HepG2 (cell line): ENCODE results near the gene PIM1. TPM values are rescaled to one million over a fixed set of nuclear protein-coding genes. Genes with fewer than 3 reads are reported as not detected.

Experiments used
- ATAC-seq: fragments of 200-7000 bp; cut with Tn5 transposase; 3 replicates; pipeline ENCODE4 v1.9.1; 2020; ENCODE audit warnings: mild to moderate bottlenecking, moderate library complexity
- Bru-seq: library from RNA; stranded (reverse); fragments of 400-500 nt; gene quantifications from one replicate; lab custom pipeline; 2021; lab: Mats Ljungman, UMichigan
- BruChase-seq, 2 experiments: library from RNA; stranded (reverse); fragments of 400-500 nt; gene quantifications; one replicate each; lab custom pipeline; 2021; lab: Mats Ljungman, UMichigan
- BruUV-seq: library from RNA; stranded (reverse); fragments of 400-500 nt; replicated peaks from 2 replicates; lab custom pipeline; 2021; lab: Mats Ljungman, UMichigan
- CTCF ChIA-PET: fragments of 300-600 bp; formaldehyde crosslinking; extraction: SDS; loops from one replicate; lab custom pipeline; 2021; ENCODE audit warnings: low total read pairs, inconsistent platforms, low intra/inter-chr PET ratio; lab: Yijun Ruan, JAX
- POLR2A ChIA-PET: fragments of 350-600 bp; sonication (Branson Sonifier 250); formaldehyde crosslinking; loops from one replicate; lab custom pipeline; 2020; ENCODE audit warnings: antibody characterized with exemption, inconsistent platforms; lab: Yijun Ruan, JAX
- DNase-seq: peaks from one replicate; pipeline ENCODE4 v3.0.0-alpha.2; 2015; ENCODE audit warnings: low spot score
- FAIRE-seq: peaks from 3 replicates; lab custom pipeline; 2011; peaks lifted over from hg19 to GRCh38; lab: Jason Lieb, UNC
- H2AFZ ChIP-seq: one replicate; pipeline ENCODE4 v1.6.1; 2011; ENCODE audit warnings: low read length, inconsistent platforms
- H3K27ac ChIP-seq: fragments of 300-600 bp; 3 replicates; pipeline ENCODE4 v1.8.0; 2011; ENCODE audit warnings: mixed run types, mild to moderate bottlenecking, mixed read lengths, low read length, inconsistent platforms; ENCODE audit not compliant: insufficient read depth; ENCODE audit errors: extremely low read length
- H3K27me3 ChIP-seq, 2 experiments: fragments of 200-600 bp in 1 of 2; 2 replicates in 1 of 2; 3 replicates in 1 of 2; pipeline versions ENCODE4 v1.6.0 to v1.8.0; 2011; ENCODE audit warnings: low read length in 2 of 2, mild to moderate bottlenecking in 2 of 2, moderate library complexity in 2 of 2, inconsistent platforms in 1 of 2; ENCODE audit not compliant: insufficient read depth in 2 of 2, control insufficient read depth in 1 of 2
- H3K36me3 ChIP-seq, 2 experiments: fragments of 200-600 bp in 1 of 2; replicated peaks in 1 of 2; 2 replicates in 1 of 2; 3 replicates in 1 of 2; pipeline versions ENCODE4 v1.5.1 to v1.8.0; 2011; ENCODE audit warnings: low read length in 2 of 2, inconsistent platforms in 1 of 2; ENCODE audit not compliant: insufficient read depth in 2 of 2, control insufficient read depth in 1 of 2
- H3K4me1 ChIP-seq: 2 replicates; pipeline ENCODE4 v1.5.1; 2012; ENCODE audit warnings: low read length, inconsistent platforms; ENCODE audit not compliant: insufficient read depth
- H3K4me2 ChIP-seq: 2 replicates; pipeline ENCODE4 v1.6.0; 2011; ENCODE audit warnings: low read depth, low read length, inconsistent platforms
- H3K4me3 ChIP-seq, 3 experiments: fragments of 200-600 bp in 1 of 3; sonication (generic), shearing (Covaris generic) in 1 of 3; replicated peaks in 1 of 3; 2 replicates each; pipeline ENCODE4 v1.5.1; 2011 to 2016; ENCODE audit warnings: low read length in 3 of 3, inconsistent platforms in 2 of 3, low read depth in 2 of 3, mild to moderate bottlenecking in 2 of 3, control low read depth in 1 of 3, mixed read lengths in 1 of 3; ENCODE audit not compliant: insufficient read depth in 1 of 3
- H3K79me2 ChIP-seq: one replicate; pipeline ENCODE4 v1.6.1; 2011; ENCODE audit warnings: low read length, inconsistent platforms; ENCODE audit not compliant: insufficient read depth
- H3K9ac ChIP-seq: 2 replicates; pipeline ENCODE4 v1.6.0; 2011; ENCODE audit warnings: mild to moderate bottlenecking, low read depth, low read length, inconsistent platforms; ENCODE audit not compliant: insufficient read depth
- H3K9me3 ChIP-seq: 2 replicates; pipeline ENCODE4 v1.5.1; 2012; ENCODE audit warnings: mild to moderate bottlenecking, low read length
- H4K20me1 ChIP-seq: 2 replicates; pipeline ENCODE4 v1.6.0; 2011; ENCODE audit warnings: inconsistent platforms, mild to moderate bottlenecking, low read length, moderate library complexity; ENCODE audit not compliant: insufficient read depth
- HNRNPUL1 ChIP-seq: fragments of 200-400 bp; formaldehyde crosslinking; IDR thresholded peaks from 2 replicates; pipeline ENCODE4 v1.6.1; 2017; ENCODE audit warnings: low read depth, mild to moderate bottlenecking, low read length, moderate library complexity
- PAXIP1 ChIP-seq: sonication (generic); formaldehyde crosslinking; conservative IDR thresholded peaks from 2 replicates; pipeline ENCODE4 v1.4.0; 2020; ENCODE audit warnings: mild to moderate bottlenecking, missing genetic modification reagents, moderate library complexity
- XBP1 ChIP-seq: sonication (generic); formaldehyde crosslinking; IDR thresholded peaks from 2 replicates; pipeline ENCODE4 v1.5.0; 2020; ENCODE audit warnings: missing genetic modification reagents
- ZNF260 ChIP-seq: sonication (generic); formaldehyde crosslinking; IDR thresholded peaks from 2 replicates; pipeline ENCODE4 v1.4.0; 2020; ENCODE audit warnings: missing genetic modification reagents, low read depth, mild to moderate bottlenecking, borderline replicate concordance
- ZNF749 ChIP-seq: sonication (generic); formaldehyde crosslinking; IDR thresholded peaks from 2 replicates; pipeline ENCODE4 v1.8.0; 2022; ENCODE audit warnings: mild to moderate bottlenecking, missing genetic modification reagents, moderate library complexity, borderline replicate concordance
- WGBS: methylation state at CpG from one replicate; pipeline ENCODE4 v1.1.6; 2017; ENCODE audit warnings: low lambda C conversion rate; 5-methylcytosine and 5-hydroxymethylcytosine counted together
- in situ Hi-C: cut with HindIII; loops from 2 replicates; pipeline ENCODE4 v1.10.0; 2017; ENCODE audit warnings: low pct_unique_long_range_greater_than_20kb; ENCODE audit not compliant: extremely low pct_ligation_motif_present
- intact Hi-C: fragments of 100-400 bp; cut with micrococcal nuclease; formaldehyde crosslinking; loops from one replicate; pipeline ENCODE4 v1.10.0; 2022; ENCODE audit not compliant: unreplicated experiment
- long read RNA-seq, 2 experiments: library from RNA in 1 of 2; library from polyadenylated mRNA in 1 of 2; stranded (forward) in 1 of 2; unstranded in 1 of 2; transcript quantifications; one replicate each; pipeline ENCODE4 v2.0.0, GENCODE V29; 2019 to 2022
- polyA minus RNA-seq, 3 experiments: library from RNA; depleted of rRNA, polyadenylated mRNA; stranded (reverse); fragments of >200 nt; gene quantifications; 2 replicates each; pipeline ENCODE4 v1.2.3, GENCODE V29; 2011; ENCODE audit warnings: low replicate concordance in 1 of 3
- polyA plus RNA-seq, 8 experiments: library from polyadenylated mRNA; depleted of rRNA in 3 of 8; stranded (reverse) in 7 of 8; unstranded in 1 of 8; fragments of >200 nt; fragmentation: Illumina TruSeq in 4 of 8; extraction: Trizol in 4 of 8; gene quantifications; 2 replicates each; pipeline versions ENCODE4 v1.2.1 to v1.2.3, GENCODE V29; 2011 to 2016; ENCODE audit warnings: low read depth in 4 of 8, missing spikeins in 1 of 8, mixed read lengths in 1 of 8; ENCODE audit not compliant: insufficient read depth in 1 of 8
- total RNA-seq, 5 experiments: library from RNA; depleted of rRNA; stranded (reverse); fragments of >200 nt; fragmentation: Illumina TruSeq; extraction: Trizol; gene quantifications; 2 replicates each; pipeline ENCODE4 v1.2.3, GENCODE V29; 2016; ENCODE audit warnings: low read depth in 1 of 5
- TF ChIP-seq, protein P1 (sequence below): sonication (generic); formaldehyde crosslinking; IDR thresholded peaks from 2 replicates; pipeline ENCODE4 v1.5.0; 2020; ENCODE audit warnings: mild to moderate bottlenecking, missing genetic modification reagents, borderline replicate concordance
- TF ChIP-seq, protein P2 (sequence below): sonication (generic); formaldehyde crosslinking; IDR thresholded peaks from 2 replicates; pipeline ENCODE4 v1.4.0; 2020; ENCODE audit warnings: mild to moderate bottlenecking, missing genetic modification reagents

Gene PIM1
- total RNA-seq (2016; rRNA removed; fragmentation: Illumina TruSeq; extraction: Trizol), result 19.1 and 29.4 TPM in 2 replicates
- total RNA-seq (2016; cell fraction: cytosol; rRNA removed; fragmentation: Illumina TruSeq; extraction: Trizol; ENCODE audit: low read depth), result 13.7 and 14.9 TPM in 2 replicates
- total RNA-seq (2016; cell fraction: insoluble cytoplasmic fraction; rRNA removed; fragmentation: Illumina TruSeq; extraction: Trizol), result 14.8 and 30.7 TPM in 2 replicates
- 28.0 and 32.4 TPM in 2 replicates for total RNA-seq (2016; cell fraction: membrane; rRNA removed; fragmentation: Illumina TruSeq; extraction: Trizol)
- 29.7 and 34.7 TPM in 2 replicates for total RNA-seq (2016; cell fraction: nucleus; rRNA removed; fragmentation: Illumina TruSeq; extraction: Trizol)
- 117 and 149 TPM in 2 replicates for polyA plus RNA-seq (2011; rRNA removed)
- 60.3 and 76.2 TPM in 2 replicates for polyA plus RNA-seq (2011; cell fraction: cytosol; rRNA removed)
- polyA plus RNA-seq (2011; cell fraction: nucleus; rRNA removed), result 145 and 149 TPM in 2 replicates
- 142 and 149 TPM in 2 replicates for polyA plus RNA-seq (2012)
- polyA plus RNA-seq (2016; cell fraction: cytosol; fragmentation: Illumina TruSeq; extraction: Trizol; ENCODE audit: low read depth), result 3.1 and 3.3 TPM in 2 replicates
- polyA plus RNA-seq (2016; cell fraction: insoluble cytoplasmic fraction; fragmentation: Illumina TruSeq; extraction: Trizol; ENCODE audit: low read depth), result 15.9 and 19.2 TPM in 2 replicates
- polyA plus RNA-seq (2016; cell fraction: membrane; fragmentation: Illumina TruSeq; extraction: Trizol; ENCODE audit: low read depth), result 7.9 and 8.1 TPM in 2 replicates
- polyA plus RNA-seq (2016; cell fraction: nucleus; fragmentation: Illumina TruSeq; extraction: Trizol; ENCODE audit: insufficient read depth, low read depth), result 68.4 and 71.9 TPM in 2 replicates
- polyA minus RNA-seq (2011; rRNA and poly(A)+ RNA removed; ENCODE audit: low replicate concordance), result 24.0 and 183 TPM in 2 replicates
- polyA minus RNA-seq (2011; cell fraction: cytosol; rRNA and poly(A)+ RNA removed), result 66.0 and 82.3 TPM in 2 replicates
- 45.6 and 58.6 TPM in 2 replicates for polyA minus RNA-seq (2011; cell fraction: nucleus; rRNA and poly(A)+ RNA removed)
- Bru-seq, nascent RNA, result percentile 97 among the genes with signal in this experiment
- percentile 97 among the genes with signal in this experiment for BruChase-seq, experiment 1, labeled RNA remaining after a 6-hour chase
- BruChase-seq, experiment 2, labeled RNA remaining after a 2-hour chase, result percentile 98 among the genes with signal in this experiment
- long read RNA-seq, experiment 1, transcript PIM1-201 (6 exons, 2,650 nt), result major isoform, 17 of 21 reads
- long read RNA-seq, experiment 1, partial matches to known transcripts, result 2 of 21 reads
- long read RNA-seq, experiment 1, other reads (novel, unspliced or antisense), result 2 of 21 reads
- long read RNA-seq, experiment 2, transcript PIM1-201 (6 exons, 2,650 nt), result major isoform, 81 of 168 reads
- long read RNA-seq, experiment 2, partial matches to known transcripts, result 80 of 168 reads
- long read RNA-seq, experiment 2, other reads (novel, unspliced or antisense), result 7 of 168 reads

DNA sequence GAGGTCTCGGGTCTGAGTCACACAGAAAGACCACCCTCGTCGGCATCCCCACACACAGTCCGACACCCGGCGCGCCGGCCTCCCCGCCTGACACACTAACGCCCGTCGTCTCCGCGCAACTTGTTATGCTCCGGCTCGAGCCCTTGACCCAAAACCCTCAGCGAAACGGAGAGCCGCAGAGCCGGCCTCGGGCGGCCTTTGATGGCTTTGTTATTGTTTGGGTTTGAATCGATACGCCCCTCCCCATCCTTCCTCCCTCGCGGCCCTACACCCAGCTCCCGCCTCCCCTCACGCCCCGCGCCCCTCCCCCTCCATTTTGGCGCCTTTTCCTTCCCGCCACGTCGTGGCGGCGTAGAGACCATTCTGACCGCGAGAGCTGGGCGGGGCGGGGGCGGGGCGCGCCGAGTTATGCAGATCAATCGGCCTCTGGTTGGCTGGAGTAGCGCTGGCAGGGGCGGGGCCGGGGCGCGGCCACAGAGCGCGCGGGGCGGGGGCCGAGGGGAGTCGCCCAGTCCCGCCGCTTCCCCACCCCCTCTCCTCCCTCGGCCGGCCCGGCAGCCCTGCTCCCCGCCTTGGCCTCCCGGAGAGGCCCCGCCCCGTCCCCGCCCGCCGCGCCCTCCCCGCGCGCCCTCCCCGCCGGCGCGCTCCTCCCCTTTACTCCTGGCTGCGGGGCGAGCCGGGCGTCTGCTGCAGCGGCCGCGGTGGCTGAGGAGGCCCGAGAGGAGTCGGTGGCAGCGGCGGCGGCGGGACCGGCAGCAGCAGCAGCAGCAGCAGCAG lies at the start of gene PIM1:
Gene PIM1, plus strand, starts transcription at position 657 of the 777 bp plus-strand sequence. CDS start 424 bp downstream, outside the sequence.
- WGBS, result under 1% methylated on average over 45 of the region's 90 CpGs
- Histone ChIP-seq H2AFZ (no peak within 1 kb of the TSS), H4K20me1 (peaks cover 35% of the 10 kb centered on the region), H3K79me2 (peaks cover 43% of the 10 kb centered on the region), H3K4me3 (peak within 1 kb of the TSS; percentile 98 to 100 (median 99)), H3K27me3 (no peaks in the 10 kb centered on the region; a peak in 1 of 5 replicates), H3K4me2 (peak within 1 kb of the TSS; percentile 99), H3K4me1 (peaks cover 60% of the 10 kb centered on the region), H3K27ac (peak within 1 kb of the TSS; percentile 91), H3K36me3 (peaks cover 21 to 35% of the 10 kb centered on the region in 2 experiments), H3K9me3 (no peaks in the 10 kb centered on the region), H3K9ac (peak within 1 kb of the TSS; percentile 98)
- ChIA-PET POLR2A (interaction anchor here (0.6 to 10.3 kb wide), 32 partner anchors 9 to 491 kb away, joined by 3 to 234 read pairs (median 5); partner anchors contain the start of genes CDKN1A, MTCH1, TBC1D22B and TMEM217), CTCF (interaction anchor here (1.3 to 3.9 kb wide), 2 partner anchors 110 to 118 kb away, joined by 3 to 41 read pairs; no protein-coding TSS in a partner anchor)
- in situ Hi-C loops, result loop anchor here (5.0 to 10.0 kb wide), 3 partner anchors 37 to 145 kb away; no protein-coding TSS in a partner anchor
- DNase-seq (peak; percentile 98), FAIRE-seq (no peak), ATAC-seq (peak; percentile 75)
- intact Hi-C loops, result loop anchor here (2.0 kb wide), 1 partner anchor 15 kb away; no protein-coding TSS in a partner anchor
- no TSS peak for BruUV-seq
- TF ChIP-seq PAXIP1 (CRISPR knock-in tag) (peak; percentile 88), XBP1 (peak; percentile 77; the same call in 1 of the 2 replicates), ZNF260 (no peak), ZNF749 (CRISPR knock-in tag) (no peak; the same call in 1 of the 2 replicates), HNRNPUL1 (no peak)
- TF ChIP-seq, protein P1, sequence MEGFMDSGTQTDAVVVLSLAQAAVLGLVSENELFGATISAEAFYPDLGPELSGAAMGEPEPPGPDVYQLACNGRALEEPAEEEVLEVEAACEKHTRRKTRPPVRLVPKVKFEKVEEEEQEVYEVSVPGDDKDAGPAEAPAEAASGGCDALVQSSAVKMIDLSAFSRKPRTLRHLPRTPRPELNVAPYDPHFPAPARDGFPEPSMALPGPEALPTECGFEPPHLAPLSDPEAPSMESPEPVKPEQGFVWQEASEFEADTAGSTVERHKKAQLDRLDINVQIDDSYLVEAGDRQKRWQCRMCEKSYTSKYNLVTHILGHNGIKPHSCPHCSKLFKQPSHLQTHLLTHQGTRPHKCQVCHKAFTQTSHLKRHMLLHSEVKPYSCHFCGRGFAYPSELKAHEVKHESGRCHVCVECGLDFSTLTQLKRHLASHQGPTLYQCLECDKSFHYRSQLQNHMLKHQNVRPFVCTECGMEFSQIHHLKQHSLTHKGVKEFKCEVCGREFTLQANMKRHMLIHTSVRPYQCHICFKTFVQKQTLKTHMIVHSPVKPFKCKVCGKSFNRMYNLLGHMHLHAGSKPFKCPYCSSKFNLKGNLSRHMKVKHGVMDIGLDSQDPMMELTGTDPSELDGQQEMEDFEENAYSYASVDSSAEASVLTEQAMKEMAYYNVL (CRISPR knock-in tag), result no peak
- TF ChIP-seq, protein P2, sequence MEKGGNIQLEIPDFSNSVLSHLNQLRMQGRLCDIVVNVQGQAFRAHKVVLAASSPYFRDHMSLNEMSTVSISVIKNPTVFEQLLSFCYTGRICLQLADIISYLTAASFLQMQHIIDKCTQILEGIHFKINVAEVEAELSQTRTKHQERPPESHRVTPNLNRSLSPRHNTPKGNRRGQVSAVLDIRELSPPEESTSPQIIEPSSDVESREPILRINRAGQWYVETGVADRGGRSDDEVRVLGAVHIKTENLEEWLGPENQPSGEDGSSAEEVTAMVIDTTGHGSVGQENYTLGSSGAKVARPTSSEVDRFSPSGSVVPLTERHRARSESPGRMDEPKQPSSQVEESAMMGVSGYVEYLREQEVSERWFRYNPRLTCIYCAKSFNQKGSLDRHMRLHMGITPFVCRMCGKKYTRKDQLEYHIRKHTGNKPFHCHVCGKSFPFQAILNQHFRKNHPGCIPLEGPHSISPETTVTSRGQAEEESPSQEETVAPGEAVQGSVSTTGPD (CRISPR knock-in tag), result peak; percentile 61; the same call in 1 of the 2 replicates
